ENCODE results near the gene MSANTD7. TPM values are rescaled to one million over a fixed set of nuclear protein-coding genes. Genes with fewer than 3 reads are reported as not detected.

Gene MSANTD7
- total RNA-seq, 1 experiment from 2014 or later: 23.1 TPM

DNA sequence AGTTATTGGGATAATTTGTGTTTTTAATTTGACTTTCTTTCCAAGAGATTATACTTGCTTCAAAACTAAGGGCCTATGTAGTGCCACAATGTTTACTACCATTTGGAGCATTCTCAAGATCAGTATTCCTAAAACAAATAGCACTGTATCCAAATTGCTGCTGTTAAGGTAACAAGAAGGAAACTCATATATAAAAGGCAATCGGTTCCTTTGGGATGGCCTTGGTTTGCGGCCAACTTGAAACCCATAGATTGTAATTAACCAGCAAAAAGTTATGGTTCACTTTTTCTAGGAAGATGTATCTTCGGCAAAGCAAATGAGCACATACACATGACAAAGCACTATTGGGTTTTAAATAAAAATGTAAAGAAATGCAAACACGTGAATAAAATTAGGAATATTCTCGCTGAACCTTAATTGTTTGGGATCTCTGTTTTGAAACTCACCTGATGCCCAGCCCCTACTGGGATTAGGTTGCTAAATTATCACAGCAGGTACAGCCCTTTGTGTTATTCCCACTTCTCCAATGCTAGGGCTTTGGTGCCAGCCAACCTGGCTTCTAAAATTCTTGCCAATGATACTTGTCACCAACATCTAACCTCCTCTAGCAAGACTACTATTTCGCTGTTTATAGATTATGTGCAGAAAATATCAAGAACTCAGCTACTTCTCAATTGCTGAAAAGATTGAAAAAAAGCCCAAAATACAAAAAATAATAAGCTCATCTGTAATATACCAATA is 16.3 kb upstream of the MSANTD7 start:
- Histone ChIP-seq H2BK20ac (ENCODE audit: low read depth, low read length, poor library complexity, severe bottlenecking) (no peak overlapping the region), H3K18ac (ENCODE audit: insufficient read length, low read depth, low read length) (no peak overlapping the region), H2AFZ (ENCODE audit: low read length) (no peak overlapping the region), H3K9me3 (ENCODE audit: control insufficient read depth, low read depth, low read length) (no peaks in the 10 kb centered on the region), H3K79me1 (ENCODE audit: insufficient read depth, low read depth, low read length, poor library complexity, severe bottlenecking) (no peaks in the 10 kb centered on the region), H3K56ac (ENCODE audit: insufficient read length, low read depth, low read length) (no peak overlapping the region), H3K4ac (ENCODE audit: low read depth, low read length) (no peak overlapping the region), H2BK12ac (ENCODE audit: insufficient read length, low read depth, low read length) (no peak overlapping the region), H3K9ac (ENCODE audit: extremely low read depth, insufficient read length, low read length) (no peak overlapping the region), H4K8ac (replicated peaks; ENCODE audit: insufficient read length, low read depth, low read length) (no peak overlapping the region), H2BK5ac (ENCODE audit: insufficient read length, low read length) (no peak overlapping the region), H4K5ac (ENCODE audit: insufficient read length, low read depth, low read length) (no peak overlapping the region), H3K4me1 (ENCODE audit: insufficient read depth, low read length) (no peaks in the 10 kb centered on the region), H3K14ac (ENCODE audit: insufficient read depth, low read length) (no peak overlapping the region), H3K23ac (ENCODE audit: insufficient read length, low read depth, low read length) (no peak overlapping the region), H3K27ac (ENCODE audit: insufficient read length, low read depth, low read length) (no peak overlapping the region), H3K23me2 (ENCODE audit: insufficient read length, low read depth, low read length, poor library complexity, severe bottlenecking) (no peaks in the 10 kb centered on the region), H3K4me2 (ENCODE audit: insufficient read depth, insufficient read length, low read length) (no peak overlapping the region), H2AK5ac (ENCODE audit: insufficient read length, low read length) (no peak overlapping the region), H2BK120ac (ENCODE audit: low read depth, low read length, poor library complexity, severe bottlenecking) (no peak overlapping the region), H4K20me1 (ENCODE audit: control insufficient read depth, insufficient read depth, insufficient read length) (no peaks in the 10 kb centered on the region), H3K79me2 (ENCODE audit: insufficient read depth, low read length) (no peaks in the 10 kb centered on the region), H3T11ph (ENCODE audit: low read length) (no peak overlapping the region), H2BK15ac (ENCODE audit: low read depth, low read length) (no peak overlapping the region), H3K27me3 (ENCODE audit: insufficient read depth, low read length) (no peaks in the 10 kb centered on the region), H4K91ac (ENCODE audit: insufficient read length, low read depth, low read length) (no peak overlapping the region)
- DNase-seq: no peak
- Mint-ChIP-seq H3K9me3 (no peaks in the 10 kb centered on the region; a peak in 1 of 5 replicates), H3K4me1 (peaks cover 16 to 24% of the 10 kb centered on the region in 2 experiments), H3K27ac (no peak overlapping the region), H3K36me3 (ENCODE audit: insufficient read depth in 1 of 3, low read depth in 3 of 3) (no peaks in the 10 kb centered on the region), H3K27me3 (ENCODE audit: low read depth) (peaks cover 11% of the 10 kb centered on the region), H3K4me3 (no peak overlapping the region; a peak in 1 of 5 replicates)
- TF ChIP-seq, protein P1, sequence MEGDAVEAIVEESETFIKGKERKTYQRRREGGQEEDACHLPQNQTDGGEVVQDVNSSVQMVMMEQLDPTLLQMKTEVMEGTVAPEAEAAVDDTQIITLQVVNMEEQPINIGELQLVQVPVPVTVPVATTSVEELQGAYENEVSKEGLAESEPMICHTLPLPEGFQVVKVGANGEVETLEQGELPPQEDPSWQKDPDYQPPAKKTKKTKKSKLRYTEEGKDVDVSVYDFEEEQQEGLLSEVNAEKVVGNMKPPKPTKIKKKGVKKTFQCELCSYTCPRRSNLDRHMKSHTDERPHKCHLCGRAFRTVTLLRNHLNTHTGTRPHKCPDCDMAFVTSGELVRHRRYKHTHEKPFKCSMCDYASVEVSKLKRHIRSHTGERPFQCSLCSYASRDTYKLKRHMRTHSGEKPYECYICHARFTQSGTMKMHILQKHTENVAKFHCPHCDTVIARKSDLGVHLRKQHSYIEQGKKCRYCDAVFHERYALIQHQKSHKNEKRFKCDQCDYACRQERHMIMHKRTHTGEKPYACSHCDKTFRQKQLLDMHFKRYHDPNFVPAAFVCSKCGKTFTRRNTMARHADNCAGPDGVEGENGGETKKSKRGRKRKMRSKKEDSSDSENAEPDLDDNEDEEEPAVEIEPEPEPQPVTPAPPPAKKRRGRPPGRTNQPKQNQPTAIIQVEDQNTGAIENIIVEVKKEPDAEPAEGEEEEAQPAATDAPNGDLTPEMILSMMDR (conservative IDR thresholded peaks at IDR 0.05): no peak
- no CpG with 5 or more reads among the region's 6 CpGs for WGBS (ENCODE audit: extremely low coverage, insufficient read length, low lambda C conversion rate)
